Progenitor cell of endocrine pancreas (in vitro differentiated cells): ENCODE measurements around the gene PPM1G. TPM values are rescaled to one million over a fixed set of nuclear protein-coding genes. Genes with fewer than 3 reads are reported as not detected.
"Not testable (repeated sequence)": the region's sequence is repeated elsewhere in the genome, so short reads cannot be mapped to it uniquely, and the experiment has no call there.

Experiments
- DNase-seq: peaks from one replicate; pipeline ENCODE4 v3.0.0; 2021; ENCODE audit warnings: low spot score; ENCODE audit not compliant: unreplicated experiment
- H3K27ac Mint-ChIP-seq: 2 replicates; pipeline ENCODE4 v1.8.0; 2021; ENCODE audit warnings: mild to moderate bottlenecking, moderate library complexity, mixed read lengths
- H3K27me3 Mint-ChIP-seq: 2 replicates; pipeline ENCODE4 v1.8.0; 2021; ENCODE audit warnings: mixed read lengths
- H3K36me3 Mint-ChIP-seq: 2 replicates; pipeline ENCODE4 v1.8.0; 2022; ENCODE audit warnings: mixed read lengths; ENCODE audit not compliant: insufficient read depth
- H3K4me1 Mint-ChIP-seq: 2 replicates; pipeline ENCODE4 v1.8.0; 2021; ENCODE audit warnings: low read depth, mixed read lengths
- H3K4me3 Mint-ChIP-seq: 2 replicates; pipeline ENCODE4 v1.8.0; 2021; ENCODE audit warnings: low read depth, mild to moderate bottlenecking, moderate library complexity, mixed read lengths
- H3K9me3 Mint-ChIP-seq: 2 replicates; pipeline ENCODE4 v1.8.0; 2021; ENCODE audit warnings: low read depth, mixed read lengths
- CTCF ChIP-seq: fragments of 200-600 bp; sonication (generic); IDR thresholded peaks from one replicate; pipeline ENCODE4 v1.5.0; 2021; ENCODE audit warnings: antibody characterized with exemption, mild to moderate bottlenecking; ENCODE audit not compliant: unreplicated experiment
- total RNA-seq: library from RNA; stranded (reverse); gene quantifications from 2 replicates; pipeline ENCODE4 v1.2.1, GENCODE V29; 2021

PPM1G gene
- total RNA-seq, 1 donor from 2014 or later: 105 TPM

DNA sequence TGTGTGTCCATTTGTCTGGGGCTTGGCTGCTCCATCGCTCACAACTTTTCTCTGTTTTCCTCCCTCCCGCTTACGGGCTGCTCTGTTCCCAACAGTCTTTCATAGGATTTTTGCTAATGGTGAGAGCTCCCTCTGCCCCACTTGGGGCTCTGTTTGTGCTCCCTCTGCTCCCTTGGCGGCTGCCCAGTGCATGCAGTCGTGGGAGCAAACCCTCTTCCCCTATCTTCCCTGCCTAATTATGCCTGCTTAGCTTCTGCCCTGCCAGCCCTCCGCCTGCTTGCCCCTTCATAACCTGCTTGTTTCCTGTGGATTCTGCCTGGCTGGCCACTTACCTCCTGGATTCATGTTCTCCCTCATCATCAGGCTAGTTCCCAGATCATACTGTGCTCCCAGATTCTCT is 26.2 kb upstream of the PPM1G start:
- no peaks in the 10 kb centered on the region for H3K27me3 Mint-ChIP-seq
- peaks cover 3% of the 10 kb centered on the region for H3K4me1 Mint-ChIP-seq
- no peak for DNase-seq
- H3K4me3 Mint-ChIP-seq: no peak overlapping the region
- H3K36me3 Mint-ChIP-seq: peaks cover 45% of the 10 kb centered on the region
- H3K27ac Mint-ChIP-seq: peak overlapping the region; percentile 2
- no peaks in the 10 kb centered on the region for H3K9me3 Mint-ChIP-seq
- no peak for TF ChIP-seq CTCF

DNA sequence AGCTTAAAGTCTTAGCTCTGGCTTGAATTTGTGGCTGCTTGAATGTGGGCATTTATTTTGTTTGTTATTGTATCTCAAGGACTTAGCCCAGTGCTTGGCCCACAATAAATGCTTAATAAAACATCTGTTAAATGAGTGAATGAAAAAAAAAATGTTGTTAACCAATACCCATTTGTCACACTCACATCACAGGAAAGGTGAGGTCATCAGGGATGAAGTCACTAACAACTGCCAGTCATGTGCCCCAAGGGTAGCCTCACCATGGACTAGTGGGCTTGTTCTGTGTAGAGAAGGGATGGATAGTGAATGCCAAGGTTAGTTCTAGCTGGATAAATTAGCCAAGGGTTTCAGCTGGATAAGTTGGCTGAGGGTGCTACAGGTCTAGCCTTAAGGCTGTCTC is 22.0 kb upstream of the PPM1G start:
- H3K9me3 Mint-ChIP-seq: no peaks in the 10 kb centered on the region
- H3K27ac Mint-ChIP-seq: peak overlapping the region; percentile 85

DNA sequence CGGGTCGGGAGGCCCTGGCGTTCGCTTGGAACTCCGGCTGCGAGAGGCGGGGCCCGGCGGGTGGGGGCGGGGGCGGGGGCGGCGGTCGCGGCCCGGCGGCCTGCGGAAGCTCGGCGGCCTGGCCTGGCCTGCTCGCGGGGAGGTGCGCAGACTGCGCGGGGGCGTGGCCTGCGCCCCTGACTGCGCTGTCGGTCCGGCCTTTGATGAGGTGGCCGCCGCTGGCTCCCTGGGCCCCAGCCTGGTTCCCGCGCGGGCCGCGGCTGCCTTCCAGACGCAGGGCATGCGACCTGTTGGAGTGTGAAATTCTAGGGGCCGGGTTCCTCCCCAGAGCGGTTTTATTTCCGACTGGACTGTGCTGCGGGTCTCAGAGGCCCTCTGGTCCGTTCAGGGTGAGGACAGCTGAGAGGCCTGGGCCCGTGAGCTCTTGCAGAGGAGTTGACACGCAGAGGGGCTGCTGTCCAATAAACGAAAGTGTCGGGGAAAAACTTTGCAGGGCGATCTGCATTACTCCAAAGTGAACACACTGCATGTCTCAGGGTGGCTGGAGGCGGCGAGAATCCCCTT is 19.7 kb upstream of the PPM1G start:
- H3K4me1 Mint-ChIP-seq: peaks cover 22% of the 10 kb centered on the region
- H3K4me3 Mint-ChIP-seq: peak overlapping the region; percentile 95
- H3K27ac Mint-ChIP-seq: peak overlapping the region; percentile 96
- H3K27me3 Mint-ChIP-seq: no peaks in the 10 kb centered on the region
- H3K9me3 Mint-ChIP-seq: no peaks in the 10 kb centered on the region
- DNase-seq: peak; percentile 73
- peaks cover 10% of the 10 kb centered on the region for H3K36me3 Mint-ChIP-seq
- no peak for TF ChIP-seq CTCF

More for the DNA sequence above, 22.0 kb upstream of the PPM1G start:
- DNase-seq: no peak
- TF ChIP-seq CTCF: no peak
- H3K4me3 Mint-ChIP-seq: peak overlapping the region; percentile 44
- peaks cover 22% of the 10 kb centered on the region for H3K4me1 Mint-ChIP-seq
- H3K36me3 Mint-ChIP-seq: peaks cover 24% of the 10 kb centered on the region
- H3K27me3 Mint-ChIP-seq: no peaks in the 10 kb centered on the region

DNA sequence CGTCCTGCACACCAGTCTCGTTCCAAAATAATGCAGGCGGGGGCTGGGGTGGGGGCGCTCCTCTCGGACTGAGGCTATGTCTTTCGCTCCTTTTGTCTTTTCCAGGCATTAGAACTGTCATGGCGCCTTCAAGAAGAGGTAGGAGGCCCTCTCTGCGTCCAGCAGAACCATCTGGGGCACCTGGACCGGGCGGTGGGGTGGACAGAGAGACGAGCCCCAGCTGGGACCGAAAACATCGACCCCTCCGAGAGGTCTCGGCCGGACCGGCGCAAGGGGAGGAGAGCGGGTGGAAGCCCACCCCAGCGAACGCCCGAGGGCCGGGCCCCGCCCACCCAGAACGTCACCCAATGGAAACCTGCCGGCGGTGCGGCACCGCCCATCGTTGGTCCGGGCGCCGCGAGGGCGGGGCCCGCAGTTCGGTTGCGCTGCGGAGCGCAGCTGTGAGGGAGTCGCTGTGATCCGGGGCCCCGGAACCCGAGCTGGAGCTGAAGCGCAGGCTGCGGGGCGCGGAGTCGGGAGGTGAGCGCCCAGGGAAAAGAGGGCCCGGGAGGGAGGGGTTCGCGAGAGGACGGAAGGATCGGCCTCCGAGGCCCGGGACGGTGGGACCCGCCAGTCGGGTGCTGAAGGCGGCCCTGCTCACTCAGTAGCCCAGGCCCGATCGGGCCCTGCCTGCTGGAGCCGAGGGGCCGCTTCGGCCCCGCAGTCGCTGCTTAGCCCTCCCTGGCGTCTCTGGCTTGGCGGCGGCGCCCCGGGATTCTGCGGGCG is 19.0 kb upstream of the PPM1G start, which contains the start of gene NRBP1:
TSS of gene NRBP1 (plus strand) at position 419 of the 765 bp plus-strand sequence. CDS start 4,643 bp downstream, outside the sequence.
- no peak for TF ChIP-seq CTCF
- peaks cover 22% of the 10 kb centered on the region for H3K4me1 Mint-ChIP-seq
- no peaks in the 10 kb centered on the region for H3K27me3 Mint-ChIP-seq
- peak within 1 kb of the TSS; percentile 99 for H3K27ac Mint-ChIP-seq
- peak; percentile 90 for DNase-seq
- peaks cover 5% of the 10 kb centered on the region for H3K36me3 Mint-ChIP-seq
- no peaks in the 10 kb centered on the region for H3K9me3 Mint-ChIP-seq
- peak within 1 kb of the TSS; percentile 95 for H3K4me3 Mint-ChIP-seq

DNA sequence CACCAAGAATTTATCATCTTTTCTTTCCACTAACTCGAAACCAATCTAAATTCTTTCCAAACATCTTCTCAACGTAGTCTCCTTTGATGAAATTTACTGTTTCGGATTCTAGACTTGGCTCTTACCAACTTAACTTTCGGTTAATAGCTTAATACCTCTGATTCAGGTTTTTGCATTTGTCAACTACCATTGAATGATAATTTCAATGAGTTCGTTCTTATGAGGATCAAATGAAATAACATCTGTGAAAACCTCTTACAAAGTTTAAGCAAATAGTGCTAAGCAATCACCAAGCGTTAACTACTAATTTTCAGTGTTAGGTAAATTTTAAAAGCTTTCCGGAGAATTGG is 18.4 kb upstream of the PPM1G start:
- no peak for TF ChIP-seq CTCF
- peaks cover 2% of the 10 kb centered on the region for H3K36me3 Mint-ChIP-seq
- peak overlapping the region; percentile 99 for H3K27ac Mint-ChIP-seq
- no peaks in the 10 kb centered on the region for H3K27me3 Mint-ChIP-seq
- peaks cover 22% of the 10 kb centered on the region for H3K4me1 Mint-ChIP-seq
- no peaks in the 10 kb centered on the region for H3K9me3 Mint-ChIP-seq
- DNase-seq: no peak
- H3K4me3 Mint-ChIP-seq: peak overlapping the region; percentile 95

GRCh38 chr2:27425039-27425438 is 15.6 kb upstream of the PPM1G start:
- not testable (repeated sequence) for DNase-seq, H3K9me3 Mint-ChIP-seq, H3K4me3 Mint-ChIP-seq, H3K36me3 Mint-ChIP-seq, H3K27me3 Mint-ChIP-seq, H3K27ac Mint-ChIP-seq
- peaks cover 13% of the 10 kb centered on the region for H3K4me1 Mint-ChIP-seq
